H9 (cell line): ENCODE data around the gene TRPM2. TPM values are rescaled to one million over a fixed set of nuclear protein-coding genes. Genes with fewer than 3 reads are reported as not detected.

ENCODE experiments used
- DNase-seq: peaks from one replicate; pipeline ENCODE4 v3.0.0-alpha.2; 2017
- H2AFZ ChIP-seq: one replicate; pipeline ENCODE4 v1.6.1; 2013; ENCODE audit warnings: mild to moderate bottlenecking, low read length, control low read depth, moderate library complexity
- H2AK5ac ChIP-seq: 2 replicates; pipeline ENCODE4 v1.6.1; 2013; ENCODE audit warnings: low read length, control low read depth, mixed read lengths; ENCODE audit not compliant: insufficient read length
- H2BK120ac ChIP-seq: one replicate; pipeline ENCODE4 v1.6.1; 2013; ENCODE audit warnings: low read depth, mild to moderate bottlenecking, low read length, control low read depth, inconsistent platforms; ENCODE audit not compliant: poor library complexity, severe bottlenecking
- H2BK12ac ChIP-seq: 2 replicates; pipeline ENCODE4 v1.6.1; 2013; ENCODE audit warnings: low read length, control low read depth, mixed read lengths, low read depth; ENCODE audit not compliant: insufficient read length
- H2BK15ac ChIP-seq: 2 replicates; pipeline ENCODE4 v1.6.1; 2013; ENCODE audit warnings: low read depth, low read length, control low read depth
- H2BK20ac ChIP-seq: one replicate; pipeline ENCODE4 v1.6.1; 2013; ENCODE audit warnings: low read depth, mild to moderate bottlenecking, low read length, control low read depth, inconsistent platforms; ENCODE audit not compliant: poor library complexity, severe bottlenecking
- H2BK5ac ChIP-seq: 2 replicates; pipeline ENCODE4 v1.6.1; 2013; ENCODE audit warnings: low read length, control low read depth, mixed read lengths; ENCODE audit not compliant: insufficient read length
- H3K14ac ChIP-seq: 2 replicates; pipeline ENCODE4 v1.6.1; 2013; ENCODE audit warnings: low read length, control low read depth; ENCODE audit not compliant: insufficient read depth
- H3K18ac ChIP-seq: 2 replicates; pipeline ENCODE4 v1.6.1; 2013; ENCODE audit warnings: low read depth, mild to moderate bottlenecking, mixed read lengths, low read length, control low read depth; ENCODE audit not compliant: insufficient read length
- H3K23ac ChIP-seq: 2 replicates; pipeline ENCODE4 v1.6.1; 2013; ENCODE audit warnings: low read length, control low read depth, mixed read lengths, low read depth; ENCODE audit not compliant: insufficient read length
- H3K23me2 ChIP-seq: 2 replicates; pipeline ENCODE4 v1.6.1; 2013; ENCODE audit warnings: low read depth, mild to moderate bottlenecking, mixed read lengths, low read length, control low read depth; ENCODE audit not compliant: insufficient read length, poor library complexity, severe bottlenecking
- H3K27ac ChIP-seq: 2 replicates; pipeline ENCODE4 v1.5.1; 2013; ENCODE audit warnings: low read length, control low read depth, mixed read lengths, low read depth; ENCODE audit not compliant: insufficient read length
- H3K27me3 ChIP-seq: 2 replicates; pipeline ENCODE4 v1.6.1; 2013; ENCODE audit warnings: low read length, control low read depth, inconsistent platforms; ENCODE audit not compliant: insufficient read depth
- H3K4ac ChIP-seq: 2 replicates; pipeline ENCODE4 v1.6.1; 2013; ENCODE audit warnings: low read depth, mild to moderate bottlenecking, control low read depth, inconsistent platforms, low read length, moderate library complexity
- H3K4me1 ChIP-seq: 2 replicates; pipeline ENCODE4 v1.6.1; 2013; ENCODE audit warnings: low read length, control low read depth, inconsistent platforms; ENCODE audit not compliant: insufficient read depth
- H3K4me2 ChIP-seq: 2 replicates; pipeline ENCODE4 v1.6.1; 2013; ENCODE audit warnings: low read length, control low read depth, mixed read lengths; ENCODE audit not compliant: insufficient read length, insufficient read depth
- H3K56ac ChIP-seq: 2 replicates; pipeline ENCODE4 v1.6.1; 2013; ENCODE audit warnings: low read depth, mild to moderate bottlenecking, mixed read lengths, low read length, control low read depth; ENCODE audit not compliant: insufficient read length
- H3K79me1 ChIP-seq: 2 replicates; pipeline ENCODE4 v1.6.1; 2013; ENCODE audit warnings: low read depth, mild to moderate bottlenecking, moderate library complexity, low read length, control low read depth, inconsistent platforms; ENCODE audit not compliant: insufficient read depth, poor library complexity, severe bottlenecking
- H3K79me2 ChIP-seq: 2 replicates; pipeline ENCODE4 v1.6.1; 2013; ENCODE audit warnings: low read length, control low read depth, inconsistent platforms; ENCODE audit not compliant: insufficient read depth
- H3K9ac ChIP-seq: 2 replicates; pipeline ENCODE4 v1.6.1; 2013; ENCODE audit warnings: low read length, control low read depth, mixed read lengths; ENCODE audit not compliant: insufficient read length; ENCODE audit errors: extremely low read depth
- H3K9me3 ChIP-seq: one replicate; pipeline ENCODE4 v1.6.1; 2013; ENCODE audit warnings: low read depth, low read length, inconsistent platforms; ENCODE audit not compliant: control insufficient read depth
- H3T11ph ChIP-seq: one replicate; pipeline ENCODE4 v1.6.1; 2013; ENCODE audit warnings: mild to moderate bottlenecking, low read length, control low read depth, inconsistent platforms
- H4K20me1 ChIP-seq: one replicate; pipeline ENCODE4 v1.6.1; 2013; ENCODE audit not compliant: control insufficient read depth, insufficient read length, insufficient read depth
- H4K5ac ChIP-seq: 2 replicates; pipeline ENCODE4 v1.6.1; 2013; ENCODE audit warnings: low read depth, mild to moderate bottlenecking, mixed read lengths, low read length, control low read depth; ENCODE audit not compliant: insufficient read length
- H4K8ac ChIP-seq: replicated peaks from 2 replicates; pipeline ENCODE4 v1.6.1; 2013; ENCODE audit warnings: low read length, control low read depth, mixed read lengths, low read depth; ENCODE audit not compliant: insufficient read length
- H4K91ac ChIP-seq: 2 replicates; pipeline ENCODE4 v1.6.1; 2013; ENCODE audit warnings: low read depth, mild to moderate bottlenecking, moderate library complexity, mixed read lengths, low read length, control low read depth; ENCODE audit not compliant: insufficient read length
- H3K27ac Mint-ChIP-seq, 3 experiments: 2 replicates in 2 of 3; 3 replicates in 1 of 3; pipeline ENCODE4 v1.8.0; 2020 to 2021; ENCODE audit warnings: mixed read lengths in 3 of 3, mild to moderate bottlenecking in 1 of 3, moderate library complexity in 1 of 3
- H3K27me3 Mint-ChIP-seq: 2 replicates; pipeline ENCODE4 v1.8.0; 2021; ENCODE audit warnings: low read depth, mild to moderate bottlenecking, moderate library complexity, mixed read lengths
- H3K36me3 Mint-ChIP-seq, 3 experiments: 2 replicates in 2 of 3; 3 replicates in 1 of 3; pipeline ENCODE4 v1.8.0; 2020 to 2021; ENCODE audit warnings: low read depth in 3 of 3, mixed read lengths in 3 of 3; ENCODE audit not compliant: insufficient read depth in 1 of 3
- H3K4me1 Mint-ChIP-seq, 2 experiments: 2 replicates each; pipeline ENCODE4 v1.8.0; 2020; ENCODE audit warnings: mixed read lengths in 2 of 2
- H3K4me3 Mint-ChIP-seq, 2 experiments: 2 replicates in 1 of 2; 3 replicates in 1 of 2; pipeline ENCODE4 v1.8.0; 2020 to 2021; ENCODE audit warnings: mild to moderate bottlenecking in 2 of 2, mixed read lengths in 2 of 2, moderate library complexity in 1 of 2
- H3K9me3 Mint-ChIP-seq, 2 experiments: 2 replicates in 1 of 2; 3 replicates in 1 of 2; pipeline ENCODE4 v1.8.0; 2020; ENCODE audit warnings: mild to moderate bottlenecking in 2 of 2, mixed read lengths in 2 of 2, moderate library complexity in 1 of 2
- whole genome bisulfite sequencing: extraction: QIAGEN DNeasy Blood & Tissue Kit; methylation state at CpG from one replicate; pipeline ENCODE4 v1.1.7; 2013; ENCODE audit warnings: missing lambda C conversion rate, low lambda C conversion rate, mixed read lengths; ENCODE audit not compliant: insufficient read length; ENCODE audit errors: extremely low coverage; 5-methylcytosine and 5-hydroxymethylcytosine counted together
- total RNA-seq: library from RNA; stranded (reverse); gene quantifications from 2 replicates; pipeline ENCODE4 v1.2.1, GENCODE V29; 2021
- TF ChIP-seq, protein P1 (sequence below): fragments of 200-600 bp; sonication (generic); conservative IDR thresholded peaks from 3 replicates; pipeline ENCODE4 v1.8.0; 2021; ENCODE audit warnings: antibody characterized with exemption, mild to moderate bottlenecking

The TRPM2 gene
- total RNA-seq, 1 experiment from 2014 or later = 0.68 TPM

DNA sequence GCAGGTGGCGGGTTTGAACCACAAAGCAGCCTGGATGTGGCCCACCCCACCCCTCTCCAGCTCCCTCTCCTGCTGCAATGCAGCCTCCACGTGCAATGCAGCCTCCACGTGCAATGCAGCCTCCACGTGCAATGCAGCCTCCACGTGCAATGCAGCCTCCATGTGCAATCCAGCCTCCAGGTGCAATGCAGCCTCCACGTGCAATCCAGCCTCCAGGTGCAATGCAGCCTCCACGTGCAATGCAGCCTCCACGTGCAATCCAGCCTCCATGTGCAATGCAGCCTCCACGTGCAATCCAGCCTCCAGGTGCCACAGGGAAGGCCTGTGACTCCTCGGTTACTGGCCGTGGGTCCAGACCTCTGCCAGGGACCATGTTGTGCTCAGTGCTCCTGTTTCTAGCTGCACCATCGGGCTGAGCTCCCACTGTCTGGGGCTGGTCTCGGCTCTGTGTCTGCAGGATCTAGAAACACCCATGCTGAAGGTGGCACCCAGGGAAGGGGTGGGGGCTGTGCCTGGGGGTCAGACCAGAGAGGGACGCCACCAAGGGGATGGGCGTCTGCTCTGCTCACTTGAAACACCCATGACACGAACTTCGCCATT is 90.0 kb downstream of the TRPM2 start:
- Mint-ChIP-seq H3K36me3 (no peaks in the 10 kb centered on the region; a peak in 1 of 7 replicates), H3K4me1 (0 out of 4 replicates have a peak, but pooled peaks cover 2 to 5% of the 10 kb centered on the region in 2 experiments), H3K9me3 (no peaks in the 10 kb centered on the region), H3K27ac (peak overlapping the region in 1 of 3 experiments; percentile 59; a peak in 1 of 7 replicates), H3K27me3 (no peaks in the 10 kb centered on the region; the same call in 1 of the 2 replicates), H3K4me3 (no peak overlapping the region)
- Histone ChIP-seq H3K9me3 (no peaks in the 10 kb centered on the region), H3K4ac (no peak overlapping the region), H2BK120ac (no peak overlapping the region), H3K27ac (no peak overlapping the region), H3K56ac (no peak overlapping the region), H3K4me1 (no peaks in the 10 kb centered on the region), H4K91ac (no peak overlapping the region), H3K23me2 (no peaks in the 10 kb centered on the region), H3K14ac (no peak overlapping the region), H3K23ac (no peak overlapping the region), H2AFZ (no peak overlapping the region), H3K79me2 (no peaks in the 10 kb centered on the region), H2BK15ac (no peak overlapping the region), H2BK12ac (no peak overlapping the region), H3T11ph (no peak overlapping the region), H3K4me2 (no peak overlapping the region), H3K27me3 (no peaks in the 10 kb centered on the region), H3K18ac (no peak overlapping the region), H2BK5ac (no peak overlapping the region), H4K20me1 (no peaks in the 10 kb centered on the region), H2BK20ac (no peak overlapping the region), H2AK5ac (no peak overlapping the region), H3K9ac (no peak overlapping the region), H4K5ac (no peak overlapping the region), H4K8ac (no peak overlapping the region), H3K79me1 (no peaks in the 10 kb centered on the region)
- no peak for DNase-seq
- no CpG with 5 or more reads among the region's 17 CpGs for WGBS
- TF ChIP-seq, protein P1, sequence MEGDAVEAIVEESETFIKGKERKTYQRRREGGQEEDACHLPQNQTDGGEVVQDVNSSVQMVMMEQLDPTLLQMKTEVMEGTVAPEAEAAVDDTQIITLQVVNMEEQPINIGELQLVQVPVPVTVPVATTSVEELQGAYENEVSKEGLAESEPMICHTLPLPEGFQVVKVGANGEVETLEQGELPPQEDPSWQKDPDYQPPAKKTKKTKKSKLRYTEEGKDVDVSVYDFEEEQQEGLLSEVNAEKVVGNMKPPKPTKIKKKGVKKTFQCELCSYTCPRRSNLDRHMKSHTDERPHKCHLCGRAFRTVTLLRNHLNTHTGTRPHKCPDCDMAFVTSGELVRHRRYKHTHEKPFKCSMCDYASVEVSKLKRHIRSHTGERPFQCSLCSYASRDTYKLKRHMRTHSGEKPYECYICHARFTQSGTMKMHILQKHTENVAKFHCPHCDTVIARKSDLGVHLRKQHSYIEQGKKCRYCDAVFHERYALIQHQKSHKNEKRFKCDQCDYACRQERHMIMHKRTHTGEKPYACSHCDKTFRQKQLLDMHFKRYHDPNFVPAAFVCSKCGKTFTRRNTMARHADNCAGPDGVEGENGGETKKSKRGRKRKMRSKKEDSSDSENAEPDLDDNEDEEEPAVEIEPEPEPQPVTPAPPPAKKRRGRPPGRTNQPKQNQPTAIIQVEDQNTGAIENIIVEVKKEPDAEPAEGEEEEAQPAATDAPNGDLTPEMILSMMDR = no peak
